Endothelial cell of umbilical vein (primary cell): ENCODE measurements around the gene SBK3. TPM values are rescaled to one million over a fixed set of nuclear protein-coding genes. Genes with fewer than 3 reads are reported as not detected.

Experiments
- BruUV-seq: library from RNA; stranded (reverse); fragments of 400-500 nt; replicated peaks from 2 replicates; lab custom pipeline; 2021; lab: Mats Ljungman, UMichigan
- CTCF ChIA-PET: fragments of 300-600, 350-600 bp; sonication (Branson Sonifier 250); formaldehyde crosslinking; loops from one replicate; lab custom pipeline; 2021; ENCODE audit warnings: antibody characterized with exemption, inconsistent platforms; lab: Charles Lee
- POLR2A ChIA-PET: fragments of 300-600, 350-600 bp; sonication (Branson Sonifier 250); formaldehyde crosslinking; loops from one replicate; lab custom pipeline; 2021; ENCODE audit warnings: antibody characterized with exemption, inconsistent platforms; lab: Charles Lee
- DNase-seq: peaks from one replicate; pipeline ENCODE4 v3.0.0-alpha.2; 2011; ENCODE audit warnings: low read depth, low spot score
- FAIRE-seq: peaks from 2 replicates; lab custom pipeline; 2011; peaks lifted over from hg19 to GRCh38; lab: Jason Lieb, UNC
- H2AFZ ChIP-seq: 2 replicates; pipeline ENCODE4 v1.6.0; 2012; ENCODE audit warnings: low read depth, low read length, control low read depth, inconsistent platforms
- H3K27ac ChIP-seq: 2 replicates; pipeline ENCODE4 v1.5.1; 2011; ENCODE audit warnings: low read depth, mild to moderate bottlenecking, control low read depth, low read length, moderate library complexity; ENCODE audit not compliant: insufficient read depth
- H3K27me3 ChIP-seq, 2 experiments: 2 replicates each; pipeline versions ENCODE4 v1.6.0 to v1.6.1; 2011; ENCODE audit warnings: low read length in 2 of 2, mixed read lengths in 1 of 2; ENCODE audit not compliant: control insufficient read depth in 2 of 2, insufficient read depth in 2 of 2
- H3K36me3 ChIP-seq, 2 experiments: 2 replicates in 1 of 2; 3 replicates in 1 of 2; pipeline ENCODE4 v1.5.1; 2011; ENCODE audit warnings: low read length in 2 of 2, mild to moderate bottlenecking in 1 of 2, moderate library complexity in 1 of 2; ENCODE audit not compliant: control insufficient read depth in 2 of 2, insufficient read depth in 2 of 2; ENCODE audit errors: extremely low read depth in 1 of 2
- H3K4me1 ChIP-seq: 3 replicates; pipeline ENCODE4 v1.5.1; 2011; ENCODE audit warnings: mild to moderate bottlenecking, low read length; ENCODE audit not compliant: control insufficient read depth, insufficient read depth; ENCODE audit errors: extremely low read depth
- H3K4me2 ChIP-seq: 2 replicates; pipeline ENCODE4 v1.6.1; 2011; ENCODE audit warnings: low read length, control low read depth, mixed read lengths; ENCODE audit not compliant: insufficient read depth
- H3K4me3 ChIP-seq, 3 experiments: fragments of 200-600 bp in 1 of 3; sonication (generic), shearing (Covaris generic) in 1 of 3; replicated peaks in 1 of 3; 2 replicates each; pipeline ENCODE4 v1.5.1; 2011 to 2016; ENCODE audit warnings: control low read depth in 3 of 3, low read length in 3 of 3, mild to moderate bottlenecking in 2 of 3, inconsistent platforms in 1 of 3, low read depth in 1 of 3, moderate library complexity in 1 of 3; ENCODE audit not compliant: insufficient read depth in 1 of 3
- H3K79me2 ChIP-seq: 2 replicates; pipeline ENCODE4 v1.6.0; 2012; ENCODE audit warnings: low read length, inconsistent platforms; ENCODE audit not compliant: control insufficient read depth, insufficient read depth
- H3K9ac ChIP-seq: replicated peaks from 2 replicates; pipeline ENCODE3; 2011; ENCODE audit warnings: low read length, control low read depth; ENCODE audit not compliant: insufficient read depth; ENCODE audit errors: extremely low read depth
- H3K9me1 ChIP-seq: replicated peaks from 3 replicates; pipeline ENCODE4 v1.6.0; 2011; ENCODE audit warnings: mild to moderate bottlenecking, low read length; ENCODE audit not compliant: control insufficient read depth, insufficient read depth; ENCODE audit errors: extremely low read depth
- H3K9me3 ChIP-seq: replicated peaks from 2 replicates; pipeline ENCODE4 v1.5.1; 2012; ENCODE audit warnings: low read length, inconsistent platforms; ENCODE audit not compliant: control insufficient read depth, insufficient read depth
- H4K20me1 ChIP-seq: replicated peaks from 2 replicates; pipeline ENCODE3; 2011; ENCODE audit warnings: mild to moderate bottlenecking, low read length; ENCODE audit not compliant: control insufficient read depth, insufficient read depth; ENCODE audit errors: extremely low read depth
- EZH2 ChIP-seq: IDR thresholded peaks from 2 replicates; pipeline ENCODE4 v1.6.1; 2012; ENCODE audit warnings: borderline replicate concordance, low read depth, mild to moderate bottlenecking, moderate library complexity, low read length, inconsistent platforms; ENCODE audit not compliant: severe bottlenecking
- FOS ChIP-seq: IDR thresholded peaks from 2 replicates; pipeline ENCODE4 v1.6.1; 2011; ENCODE audit warnings: mild to moderate bottlenecking, low read length, moderate library complexity, borderline replicate concordance; ENCODE audit not compliant: insufficient read depth
- GATA2 ChIP-seq: IDR thresholded peaks from 2 replicates; pipeline ENCODE4 v1.7.0; 2011; ENCODE audit warnings: low read depth, mild to moderate bottlenecking, moderate library complexity, mixed read lengths, low read length; ENCODE audit not compliant: insufficient read length, insufficient read depth
- JUN ChIP-seq: IDR thresholded peaks from 2 replicates; pipeline ENCODE4 v1.6.1; 2011; ENCODE audit warnings: borderline replicate concordance, low read depth; ENCODE audit not compliant: insufficient read length, insufficient read depth
- MYC ChIP-seq: IDR thresholded peaks from one replicate; pipeline ENCODE4 v1.6.1; 2011; ENCODE audit warnings: mild to moderate bottlenecking, low read depth, low read length
- POLR2A ChIP-seq: IDR thresholded peaks from 2 replicates; pipeline ENCODE4 v1.6.1; 2012; ENCODE audit warnings: low read depth, mild to moderate bottlenecking, control low read depth, low read length
- POLR2AphosphoS5 ChIP-seq: IDR thresholded peaks from 2 replicates; pipeline ENCODE4 v1.6.1; 2012; ENCODE audit warnings: low read depth, mild to moderate bottlenecking, control low read depth, low read length, moderate library complexity; ENCODE audit not compliant: insufficient read depth
- dilution Hi-C: fragments of 300-500 bp; cut with MboI; formaldehyde crosslinking; loops from one replicate; pipeline ENCODE4 v1.15.0; 2019; ENCODE audit warnings: low sequenced_read_pairs; ENCODE audit not compliant: extremely low pct_ligation_motif_present
- intact Hi-C: fragments of 100-400 bp; cut with micrococcal nuclease; formaldehyde crosslinking; loops from one replicate; pipeline ENCODE4 v1.10.0; 2022
- polyA plus RNA-seq, 4 experiments: library from polyadenylated mRNA; depleted of rRNA in 3 of 4; stranded (reverse) in 3 of 4; unstranded in 1 of 4; fragments of >200 nt; gene quantifications; 2 replicates each; pipeline versions ENCODE4 v1.2.1 to v1.2.3, GENCODE V29; 2011 to 2012; ENCODE audit warnings: missing spikeins in 1 of 4
- total RNA-seq: library from RNA; stranded (reverse); gene quantifications from 2 replicates; pipeline ENCODE4 v1.2.3, GENCODE V29; 2021
- TF ChIP-seq, protein P1 (sequence below), 2 donors: IDR thresholded peaks; 1 replicate in 1 of 2; 2 replicates in 1 of 2; pipeline ENCODE4 v1.5.1; 2011; ENCODE audit warnings: low read length in 2 of 2, mild to moderate bottlenecking in 2 of 2, moderate library complexity in 2 of 2, control low read depth in 1 of 2, inconsistent platforms in 1 of 2, low read depth in 1 of 2; ENCODE audit not compliant: insufficient read depth in 1 of 2; ENCODE audit errors: extremely low read depth in 1 of 2
- TF ChIP-seq, protein P2 (sequence below): IDR thresholded peaks from 2 replicates; pipeline ENCODE4 v1.6.1; 2011; ENCODE audit not compliant: insufficient read depth, insufficient read length

SBK3 gene
- total and polyA plus RNA-seq, 2 donors (not counting 3 experiments of a cell fraction or from before 2014, with no cell fraction given): 0.18 to 0.62 TPM

DNA sequence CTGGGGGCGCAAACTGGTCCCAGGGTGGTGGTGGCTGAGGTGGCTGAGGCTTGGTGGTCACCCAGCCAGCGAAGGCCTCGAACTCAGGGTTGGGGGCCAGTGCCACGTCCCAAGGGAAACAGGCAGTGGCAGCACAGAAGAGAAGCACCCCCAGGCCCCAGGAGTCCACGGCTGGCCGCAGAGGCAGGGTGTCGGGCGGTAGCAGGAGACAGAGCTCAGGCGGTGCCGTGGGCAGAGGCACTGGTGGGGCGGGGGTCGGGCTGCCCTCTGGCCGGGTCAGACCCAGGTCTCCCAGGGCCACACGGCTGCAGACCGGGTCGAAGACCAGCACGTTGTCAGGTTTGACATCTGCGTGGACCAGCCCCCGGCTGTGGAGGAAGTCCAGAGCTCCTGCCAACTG lies 4.3 kb downstream of the SBK3 start:
- H3K9me1 ChIP-seq: no peaks in the 10 kb centered on the region
- H3K4me1 ChIP-seq: no peaks in the 10 kb centered on the region
- intact Hi-C loops: no loop called here
- H3K9ac ChIP-seq: no peak overlapping the region
- H3K79me2 ChIP-seq: no peaks in the 10 kb centered on the region
- BruUV-seq: no TSS peak
- POLR2A ChIA-PET: no interaction called here
- H2AFZ ChIP-seq: no peak overlapping the region
- H3K4me2 ChIP-seq: no peak overlapping the region
- DNase-seq: no peak
- H3K36me3 ChIP-seq: no peaks in the 10 kb centered on the region
- H3K27me3 ChIP-seq: no peaks in the 10 kb centered on the region
- no peak for FAIRE-seq
- H3K4me3 ChIP-seq: no peak overlapping the region
- no peaks in the 10 kb centered on the region for H4K20me1 ChIP-seq
- CTCF ChIA-PET: interaction anchor here (0.8 to 1.3 kb wide), 2 partner anchors 12 to 73 kb away, joined by 3 read pairs; no protein-coding TSS in a partner anchor
- TF ChIP-seq, protein P1, sequence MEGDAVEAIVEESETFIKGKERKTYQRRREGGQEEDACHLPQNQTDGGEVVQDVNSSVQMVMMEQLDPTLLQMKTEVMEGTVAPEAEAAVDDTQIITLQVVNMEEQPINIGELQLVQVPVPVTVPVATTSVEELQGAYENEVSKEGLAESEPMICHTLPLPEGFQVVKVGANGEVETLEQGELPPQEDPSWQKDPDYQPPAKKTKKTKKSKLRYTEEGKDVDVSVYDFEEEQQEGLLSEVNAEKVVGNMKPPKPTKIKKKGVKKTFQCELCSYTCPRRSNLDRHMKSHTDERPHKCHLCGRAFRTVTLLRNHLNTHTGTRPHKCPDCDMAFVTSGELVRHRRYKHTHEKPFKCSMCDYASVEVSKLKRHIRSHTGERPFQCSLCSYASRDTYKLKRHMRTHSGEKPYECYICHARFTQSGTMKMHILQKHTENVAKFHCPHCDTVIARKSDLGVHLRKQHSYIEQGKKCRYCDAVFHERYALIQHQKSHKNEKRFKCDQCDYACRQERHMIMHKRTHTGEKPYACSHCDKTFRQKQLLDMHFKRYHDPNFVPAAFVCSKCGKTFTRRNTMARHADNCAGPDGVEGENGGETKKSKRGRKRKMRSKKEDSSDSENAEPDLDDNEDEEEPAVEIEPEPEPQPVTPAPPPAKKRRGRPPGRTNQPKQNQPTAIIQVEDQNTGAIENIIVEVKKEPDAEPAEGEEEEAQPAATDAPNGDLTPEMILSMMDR (IDR thresholded peaks at IDR 0.05; ENCODE audit: extremely low read depth in 1 of 2, insufficient read depth in 1 of 2, low read depth in 1 of 2, low read length in 2 of 2): no peak
- TF ChIP-seq, protein P2, sequence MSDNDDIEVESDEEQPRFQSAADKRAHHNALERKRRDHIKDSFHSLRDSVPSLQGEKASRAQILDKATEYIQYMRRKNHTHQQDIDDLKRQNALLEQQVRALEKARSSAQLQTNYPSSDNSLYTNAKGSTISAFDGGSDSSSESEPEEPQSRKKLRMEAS: no peak
- TF ChIP-seq POLR2A (no peak), POLR2AphosphoS5 (no peak), FOS (no peak), EZH2 (no peak), JUN (no peak), MYC (no peak), GATA2 (no peak)
- H3K9me3 ChIP-seq: no peaks in the 10 kb centered on the region
- H3K27ac ChIP-seq: no peak overlapping the region
- dilution Hi-C loops: no loop called here
